Measurements from ENCODE around the gene DAG1.

DAG1 gene

GRCh38 chr3:49568965-49569364 is 98.9 kb downstream of the DAG1 start:
- Mint-ChIP-seq H3K9me3 (no peaks in the 10 kb centered on the region), H3K4me1 (no peaks in the 10 kb centered on the region), H3K27me3 (peaks cover 15 to 23% of the 10 kb centered on the region in 2 donors), H3K4me3 (no peak overlapping the region), H3K27ac (no peak overlapping the region), H3K36me3 (no peaks in the 10 kb centered on the region)
- DNase-seq (no peak), ATAC-seq (replicated peaks) (no peak)

- Mint-ChIP-seq H3K27me3 (peaks cover 13 to 21% of the 10 kb centered on the region in 2 donors), H3K4me3 (no peak overlapping the region)
Measured at GRCh38 chr3:49570028-49570654, 100.1 kb downstream of the DAG1 start.

GRCh38 chr3:49582177-49582576 is 112.1 kb downstream of the DAG1 start:
- no peak overlapping the region for H3K27ac Mint-ChIP-seq
- H3K27me3 Mint-ChIP-seq: peaks cover 0 to 17% of the 10 kb centered on the region in 2 donors
- H3K36me3 Mint-ChIP-seq: no peaks in the 10 kb centered on the region
- ATAC-seq (replicated peaks) (no peak), DNase-seq (no peak)
- no peaks in the 10 kb centered on the region for H3K4me1 Mint-ChIP-seq
- H3K9me3 Mint-ChIP-seq: peaks cover 0 to 2% of the 10 kb centered on the region in 2 donors
- H3K4me3 Mint-ChIP-seq: no peak overlapping the region

More at GRCh38 chr3:49570028-49570654, 100.1 kb downstream of the DAG1 start:
- no peaks in the 10 kb centered on the region for H3K9me3 Mint-ChIP-seq
- no peaks in the 10 kb centered on the region for H3K36me3 Mint-ChIP-seq
- H3K4me1 Mint-ChIP-seq: no peaks in the 10 kb centered on the region
- ATAC-seq (replicated peaks) (no peak), DNase-seq (no peak)
- H3K27ac Mint-ChIP-seq: no peak overlapping the region
